SK-N-SH (cell line): ENCODE measurements around the gene UVRAG.

ENCODE experiments used
- CTCF ChIP-seq: fragments of 200-600 bp; sonication (generic); IDR thresholded peaks from 2 replicates; pipeline ENCODE4 v1.6.1; 2017; ENCODE audit warnings: antibody characterized with exemption, mild to moderate bottlenecking, moderate library complexity
- EZH2phosphoT487 ChIP-seq: fragments of 200-600 bp; sonication (generic); IDR thresholded peaks from 2 replicates; pipeline ENCODE4 v1.6.1; 2017; ENCODE audit warnings: low read depth, mixed run types, mild to moderate bottlenecking, antibody characterized with exemption, moderate library complexity, borderline replicate concordance
- FOXM1 ChIP-seq: IDR thresholded peaks from 2 replicates; pipeline ENCODE4 v1.4.0; 2012; ENCODE audit warnings: low read depth, mild to moderate bottlenecking
- GABPA ChIP-seq: IDR thresholded peaks from 2 replicates; pipeline ENCODE4 v1.4.0; 2012; ENCODE audit warnings: low read depth, mild to moderate bottlenecking
- GATA2 ChIP-seq: sonication (generic); formaldehyde crosslinking; IDR thresholded peaks from 2 replicates; pipeline ENCODE4 v1.5.0; 2020; ENCODE audit warnings: mild to moderate bottlenecking, missing genetic modification reagents
- IRF3 ChIP-seq: fragments of 150-350 bp; IDR thresholded peaks from 2 replicates; pipeline ENCODE4 v1.6.1; 2016; ENCODE audit warnings: mild to moderate bottlenecking, low read depth, low read length
- MAX ChIP-seq: IDR thresholded peaks from 2 replicates; pipeline ENCODE4 v1.4.0; 2012; ENCODE audit warnings: low read depth
- MEF2A ChIP-seq: IDR thresholded peaks from 2 replicates; pipeline ENCODE4 v1.4.0; 2012; ENCODE audit warnings: low read depth, borderline replicate concordance
- POLR2AphosphoS5 ChIP-seq: IDR thresholded peaks from 2 replicates; pipeline ENCODE4 v1.6.1; 2012; ENCODE audit warnings: low read depth, low read length
- RAD21 ChIP-seq: IDR thresholded peaks from 2 replicates; pipeline ENCODE4 v1.6.1; 2012; ENCODE audit warnings: mild to moderate bottlenecking, low read length
- RFX5 ChIP-seq: IDR thresholded peaks from 2 replicates; pipeline ENCODE4 v1.6.1; 2012; ENCODE audit warnings: mild to moderate bottlenecking, improper control_type of control experiment, low read length
- TAF1 ChIP-seq: IDR thresholded peaks from 2 replicates; pipeline ENCODE4 v1.6.1; 2012; ENCODE audit warnings: low read depth, mild to moderate bottlenecking, low read length, moderate library complexity, borderline replicate concordance
- USF1 ChIP-seq: IDR thresholded peaks from 2 replicates; pipeline ENCODE4 v1.4.0; 2012; ENCODE audit warnings: low read depth, borderline replicate concordance
- ZBTB33 ChIP-seq: IDR thresholded peaks from 2 replicates; pipeline ENCODE4 v1.4.0; 2012; ENCODE audit warnings: low read depth, borderline replicate concordance

- TF ChIP-seq GABPA (no peak), EZH2phosphoT487 (no peak), RAD21 (no peak), RFX5 (no peak), CTCF (no peak), POLR2AphosphoS5 (no peak), TAF1 (no peak), FOXM1 (no peak), GATA2 (CRISPR knock-in tag) (no peak), ZBTB33 (no peak), USF1 (no peak), IRF3 (no peak), MEF2A (no peak), MAX (no peak)
Measured at GRCh38 chr11:76004400-76004799, 189.4 kb downstream of the UVRAG start.
